ENCODE measurements around the gene ACSS2.
A peak's percentile ranks its signal among the peaks of the same experiment; 100 is the strongest.

ACSS2 gene

GRCh38 chr20:34949120-34949519 is 72.7 kb downstream of the ACSS2 start:
- H3K4me3 ChIP-seq (ENCODE audit: low read depth, low read length, poor library complexity, severe bottlenecking): no peak overlapping the region
- H3K79me2 ChIP-seq (ENCODE audit: insufficient read depth, low read length): no peaks in the 10 kb centered on the region
- H3K9me2 ChIP-seq (ENCODE audit: low read depth, low read length): no peaks in the 10 kb centered on the region
- no peaks in the 10 kb centered on the region for H3F3A ChIP-seq (ENCODE audit: insufficient read depth, low read length)
- H3K27ac ChIP-seq (ENCODE audit: low read depth, low read length, poor library complexity, severe bottlenecking): no peak overlapping the region
- no peaks in the 10 kb centered on the region for H3K27me3 ChIP-seq (ENCODE audit: insufficient read depth, low read length)
- H4K20me1 ChIP-seq (ENCODE audit: insufficient read depth, low read length): no peaks in the 10 kb centered on the region
- no peak overlapping the region for H3K4me2 ChIP-seq (ENCODE audit: low read length)
- H3K9ac ChIP-seq (ENCODE audit: low read length): no peak overlapping the region
- TF ChIP-seq CTCF (IDR thresholded peaks at IDR 0.05; ENCODE audit: low read length): no peak
- no peak for TF ChIP-seq EZH2 (IDR thresholded peaks at IDR 0.05; ENCODE audit: borderline replicate concordance, low read length)
- H3K36me3 ChIP-seq (ENCODE audit: insufficient read depth, low read length): peaks cover 30% of the 10 kb centered on the region
- H3K4me1 ChIP-seq (ENCODE audit: insufficient read depth, low read length, severe bottlenecking): peaks cover 12% of the 10 kb centered on the region
- H2AFZ ChIP-seq (ENCODE audit: low read length): no peak overlapping the region
- no peaks in the 10 kb centered on the region for H3K9me3 ChIP-seq (ENCODE audit: low read length)

- Histone ChIP-seq H3K79me2 (ENCODE audit: insufficient read depth, low read length) (no peaks in the 10 kb centered on the region), H3K9me3 (ENCODE audit: low read length) (no peaks in the 10 kb centered on the region), H3K27me3 (ENCODE audit: insufficient read depth, low read length) (no peaks in the 10 kb centered on the region), H3K4me2 (ENCODE audit: low read length) (peak overlapping the region; percentile 2; the same call in 1 of the 2 replicates), H4K20me1 (ENCODE audit: insufficient read depth, low read length) (no peaks in the 10 kb centered on the region), H3K27ac (ENCODE audit: low read depth, low read length, poor library complexity, severe bottlenecking) (peak overlapping the region; percentile 37), H3K9ac (ENCODE audit: low read length) (no peak overlapping the region), H3K4me1 (ENCODE audit: insufficient read depth, low read length, severe bottlenecking) (peaks cover 24% of the 10 kb centered on the region), H3K4me3 (ENCODE audit: low read depth, low read length, poor library complexity, severe bottlenecking) (no peak overlapping the region), H2AFZ (ENCODE audit: low read length) (no peak overlapping the region), H3K36me3 (ENCODE audit: insufficient read depth, low read length) (peaks cover 18% of the 10 kb centered on the region), H3K9me2 (ENCODE audit: low read depth, low read length) (no peaks in the 10 kb centered on the region), H3F3A (ENCODE audit: insufficient read depth, low read length) (no peaks in the 10 kb centered on the region)
- TF ChIP-seq CTCF (IDR thresholded peaks at IDR 0.05; ENCODE audit: low read length) (no peak), EZH2 (IDR thresholded peaks at IDR 0.05; ENCODE audit: borderline replicate concordance, low read length) (no peak)
Observed at GRCh38 chr20:34951252-34951651, 74.8 kb downstream of the ACSS2 start.

GRCh38 chr20:34951652-34952051 is 75.2 kb downstream of the ACSS2 start:
- TF ChIP-seq CTCF (IDR thresholded peaks at IDR 0.05; ENCODE audit: low read length) (no peak), EZH2 (IDR thresholded peaks at IDR 0.05; ENCODE audit: borderline replicate concordance, low read length) (no peak)
- no peak overlapping the region for H3K4me3 ChIP-seq (ENCODE audit: low read depth, low read length, poor library complexity, severe bottlenecking)
- peak overlapping the region; percentile 2; the same call in 1 of the 2 replicates for H3K4me2 ChIP-seq (ENCODE audit: low read length)
- H3K27me3 ChIP-seq (ENCODE audit: insufficient read depth, low read length): no peaks in the 10 kb centered on the region
- H3F3A ChIP-seq (ENCODE audit: insufficient read depth, low read length): no peaks in the 10 kb centered on the region
- H3K9me3 ChIP-seq (ENCODE audit: low read length): no peaks in the 10 kb centered on the region
- no peak overlapping the region for H3K9ac ChIP-seq (ENCODE audit: low read length)
- H4K20me1 ChIP-seq (ENCODE audit: insufficient read depth, low read length): no peaks in the 10 kb centered on the region
- peak overlapping the region; percentile 37 for H3K27ac ChIP-seq (ENCODE audit: low read depth, low read length, poor library complexity, severe bottlenecking)
- peaks cover 14% of the 10 kb centered on the region for H3K36me3 ChIP-seq (ENCODE audit: insufficient read depth, low read length)
- H3K9me2 ChIP-seq (ENCODE audit: low read depth, low read length): no peaks in the 10 kb centered on the region
- H3K4me1 ChIP-seq (ENCODE audit: insufficient read depth, low read length, severe bottlenecking): peaks cover 26% of the 10 kb centered on the region
- no peak overlapping the region for H2AFZ ChIP-seq (ENCODE audit: low read length)
- H3K79me2 ChIP-seq (ENCODE audit: insufficient read depth, low read length): no peaks in the 10 kb centered on the region
